CD4-positive, alpha-beta memory T cell (primary cell): Measurements from ENCODE around the gene FAHD2A. TPM values are rescaled to one million over a fixed set of nuclear protein-coding genes. Genes with fewer than 3 reads are reported as not detected.

Source experiments
- CTCF ChIA-PET: fragments of 350-600 bp; sonication (Branson Sonifier 250); formaldehyde crosslinking; loops from one replicate; lab custom pipeline; 2021; ENCODE audit warnings: inconsistent platforms; ENCODE audit not compliant: partially characterized antibody; lab: Charles Lee
- POLR2A ChIA-PET: fragments of 350-600 bp; sonication (Branson Sonifier 250); formaldehyde crosslinking; loops from one replicate; lab custom pipeline; 2021; ENCODE audit not compliant: partially characterized antibody; lab: Charles Lee
- DNase-seq, 5 donors: peaks; one replicate each; pipeline versions ENCODE4 v3.0.0 to v3.0.0-alpha.2; 2020 to 2022; ENCODE audit warnings: mixed read lengths in 1 of 5
- H3K27ac ChIP-seq: one replicate; pipeline ENCODE4 v1.7.0; 2013; ENCODE audit warnings: low read depth, low read length
- H3K27me3 ChIP-seq: 2 replicates; pipeline ENCODE4 v1.7.0; 2013; ENCODE audit warnings: mild to moderate bottlenecking, low read length, moderate library complexity; ENCODE audit not compliant: insufficient read depth
- H3K36me3 ChIP-seq: 2 replicates; pipeline ENCODE4 v1.7.0; 2013; ENCODE audit warnings: mild to moderate bottlenecking, low read length, moderate library complexity; ENCODE audit not compliant: insufficient read depth
- H3K4me1 ChIP-seq: 2 replicates; pipeline ENCODE4 v1.7.0; 2013; ENCODE audit warnings: mild to moderate bottlenecking, low read length, moderate library complexity; ENCODE audit not compliant: insufficient read depth
- H3K4me3 ChIP-seq, 2 donors: one replicate each; pipeline ENCODE4 v1.7.0; 2013; ENCODE audit warnings: low read length in 2 of 2, mild to moderate bottlenecking in 1 of 2
- H3K9me3 ChIP-seq, 2 donors: one replicate each; pipeline ENCODE4 v1.7.0; 2013; ENCODE audit warnings: low read length in 2 of 2, control low read depth in 1 of 2; ENCODE audit not compliant: control insufficient read depth in 1 of 2
- H3K27ac Mint-ChIP-seq, 7 donors: one replicate each; pipeline ENCODE4 v1.8.0; 2020 to 2021; ENCODE audit warnings: mixed read lengths in 7 of 7, mild to moderate bottlenecking in 6 of 7, inconsistent platforms in 3 of 7, moderate library complexity in 3 of 7
- H3K27me3 Mint-ChIP-seq, 2 donors: one replicate each; pipeline ENCODE4 v1.8.0; 2020 to 2021; ENCODE audit warnings: mixed read lengths in 2 of 2
- H3K36me3 Mint-ChIP-seq, 2 donors: one replicate each; pipeline ENCODE4 v1.8.0; 2020 to 2021; ENCODE audit warnings: mixed read lengths in 2 of 2, inconsistent platforms in 1 of 2, mild to moderate bottlenecking in 1 of 2
- H3K4me1 Mint-ChIP-seq, 4 donors: one replicate each; pipeline ENCODE4 v1.8.0; 2020 to 2021; ENCODE audit warnings: mixed read lengths in 4 of 4, mild to moderate bottlenecking in 1 of 4
- H3K4me3 Mint-ChIP-seq, 8 donors: one replicate each; pipeline ENCODE4 v1.8.0; 2020 to 2021; ENCODE audit warnings: mixed read lengths in 8 of 8, mild to moderate bottlenecking in 7 of 8, moderate library complexity in 6 of 8, inconsistent platforms in 3 of 8
- H3K9me3 Mint-ChIP-seq, 8 donors: one replicate each; pipeline ENCODE4 v1.8.0; 2020 to 2021; ENCODE audit warnings: mixed read lengths in 8 of 8, mild to moderate bottlenecking in 5 of 8, inconsistent platforms in 3 of 8, moderate library complexity in 1 of 8
- intact Hi-C: fragments of 100-400 bp; cut with micrococcal nuclease; formaldehyde crosslinking; loops from one replicate; pipeline ENCODE4 v1.15.1; 2023
- polyA plus RNA-seq, 2 donors: library from polyadenylated mRNA; unstranded; fragments of 300-500 nt; fragmentation: Illumina TruSeq; gene quantifications; one replicate each; pipeline ENCODE4 v1.2.3, GENCODE V29; 2021
- total RNA-seq, 2 experiments: library from RNA; stranded (reverse); gene quantifications; one replicate each; pipeline ENCODE4 v1.2.3, GENCODE V29; 2021

FAHD2A gene
- total and polyA plus RNA-seq, 4 experiments from 2014 or later, result 16.7 to 33.9 (median 23.8) TPM

DNA sequence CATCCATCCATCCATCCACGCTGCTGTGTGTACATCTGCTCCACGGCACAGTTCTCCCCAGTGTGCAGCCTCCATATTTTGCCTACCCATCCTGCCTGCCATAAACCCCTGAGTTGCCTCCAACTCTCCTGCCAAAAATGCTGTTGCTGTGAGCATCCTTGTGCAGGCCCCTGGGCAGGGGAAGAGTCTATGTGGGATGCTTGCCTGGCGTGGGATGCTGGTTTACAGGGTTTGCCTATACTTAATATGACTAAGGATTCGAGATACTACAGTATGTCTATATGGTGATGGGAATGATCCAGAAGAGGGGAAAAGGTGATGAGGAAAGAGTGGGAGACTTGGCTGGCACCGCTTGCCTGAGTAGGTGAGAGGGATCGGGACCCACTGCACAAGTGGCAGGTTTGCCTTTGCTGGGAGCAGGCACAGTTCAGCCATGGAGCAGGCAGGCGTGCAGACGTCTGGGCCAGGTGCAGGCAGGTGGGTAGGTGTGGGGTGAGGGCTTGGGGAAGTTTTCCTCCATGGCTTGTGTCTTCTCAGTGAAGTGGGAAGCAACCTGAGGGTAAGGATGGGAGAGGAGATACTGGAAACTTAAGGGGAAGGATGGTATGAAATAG, 30.2 kb upstream of the FAHD2A start:
- no peaks in the 10 kb centered on the region for H3K36me3 ChIP-seq
- no peaks in the 10 kb centered on the region for H3K4me1 ChIP-seq
- no peak overlapping the region for H3K4me3 ChIP-seq
- H3K9me3 Mint-ChIP-seq, result peaks cover 0 to 16% (median 8%) of the 10 kb centered on the region in 8 donors
- no peak for DNase-seq
- no peak overlapping the region for H3K4me3 Mint-ChIP-seq
- H3K36me3 Mint-ChIP-seq, result no peaks in the 10 kb centered on the region
- H3K27me3 Mint-ChIP-seq, result peaks cover 10 to 28% of the 10 kb centered on the region in 2 donors
- ChIA-PET POLR2A (no interaction called here), CTCF (no interaction called here)
- H3K4me1 Mint-ChIP-seq, result peaks cover 0 to 6% (median 1%) of the 10 kb centered on the region in 4 donors
- H3K27ac Mint-ChIP-seq, result peak overlapping the region in 1 of 7 donors; percentile 32
- no peak overlapping the region for H3K27ac ChIP-seq
- intact Hi-C loops, result no loop called here
- H3K27me3 ChIP-seq, result no peaks in the 10 kb centered on the region
- no peaks in the 10 kb centered on the region for H3K9me3 ChIP-seq

DNA sequence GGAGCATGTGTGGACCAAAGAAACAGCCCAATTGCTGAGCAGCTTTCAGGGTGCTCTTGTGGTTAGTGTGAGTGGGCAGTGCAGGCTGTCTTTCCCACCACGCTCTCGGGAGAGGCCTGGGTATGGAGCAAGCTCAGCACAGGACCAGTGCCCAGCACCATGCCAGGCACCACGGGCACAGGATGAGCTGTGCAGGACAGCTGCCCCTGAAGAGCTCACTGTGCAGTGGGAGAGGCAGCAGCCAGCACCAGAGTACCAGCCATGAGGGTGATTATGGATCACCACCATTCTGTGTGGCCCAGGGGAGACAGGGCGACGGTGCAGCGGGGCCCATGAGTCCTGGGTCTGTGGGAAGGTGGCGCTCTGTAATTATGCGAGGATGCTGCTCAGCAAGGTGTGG, 29.7 kb upstream of the FAHD2A start:
- no peaks in the 10 kb centered on the region for H3K9me3 ChIP-seq
- DNase-seq, result no peak
- no peak overlapping the region for H3K4me3 ChIP-seq
- ChIA-PET CTCF (no interaction called here), POLR2A (no interaction called here)
- H3K27me3 ChIP-seq, result no peaks in the 10 kb centered on the region
- H3K36me3 Mint-ChIP-seq, result no peaks in the 10 kb centered on the region
- intact Hi-C loops, result no loop called here
- H3K27ac ChIP-seq, result no peak overlapping the region
- H3K27me3 Mint-ChIP-seq, result peaks cover 10 to 32% of the 10 kb centered on the region in 2 donors
- no peaks in the 10 kb centered on the region for H3K36me3 ChIP-seq
- H3K4me1 ChIP-seq, result no peaks in the 10 kb centered on the region
- peaks cover 0 to 16% (median 8%) of the 10 kb centered on the region in 8 donors for H3K9me3 Mint-ChIP-seq
- H3K4me3 Mint-ChIP-seq, result no peak overlapping the region
- H3K4me1 Mint-ChIP-seq, result peaks cover 0 to 6% (median 1%) of the 10 kb centered on the region in 4 donors
- H3K27ac Mint-ChIP-seq, result no peak overlapping the region

DNA sequence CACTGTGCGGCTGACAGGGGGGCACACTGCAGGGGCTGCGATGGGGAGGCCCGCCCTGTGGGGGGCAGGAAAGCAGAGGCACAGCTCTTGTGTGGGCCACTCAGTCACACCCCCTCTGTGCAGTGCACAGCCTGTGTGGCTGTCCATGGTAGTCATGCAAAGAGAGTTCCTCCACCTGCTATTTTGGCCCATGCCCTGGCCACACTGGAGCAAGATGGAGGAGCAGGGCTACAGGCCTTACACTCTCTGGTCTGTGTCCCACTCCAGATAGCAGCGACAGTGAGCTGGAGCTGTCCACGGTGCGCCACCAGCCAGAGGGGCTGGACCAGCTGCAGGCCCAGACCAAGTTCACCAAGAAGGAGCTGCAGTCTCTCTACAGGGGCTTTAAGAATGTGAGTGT, 28.5 kb upstream of the FAHD2A start:
- ChIA-PET POLR2A (no interaction called here), CTCF (no interaction called here)
- peaks cover 0 to 16% (median 8%) of the 10 kb centered on the region in 8 donors for H3K9me3 Mint-ChIP-seq
- H3K36me3 ChIP-seq, result no peaks in the 10 kb centered on the region
- H3K4me3 ChIP-seq, result no peak overlapping the region
- H3K27ac ChIP-seq, result no peak overlapping the region
- no peak for DNase-seq
- no peak overlapping the region for H3K4me3 Mint-ChIP-seq
- no peaks in the 10 kb centered on the region for H3K36me3 Mint-ChIP-seq
- H3K9me3 ChIP-seq, result no peaks in the 10 kb centered on the region
- no peak overlapping the region for H3K27ac Mint-ChIP-seq
- no peaks in the 10 kb centered on the region for H3K4me1 ChIP-seq
- peaks cover 8 to 27% of the 10 kb centered on the region in 2 donors for H3K27me3 Mint-ChIP-seq
- peaks cover 0 to 6% (median 1%) of the 10 kb centered on the region in 4 donors for H3K4me1 Mint-ChIP-seq
- intact Hi-C loops, result no loop called here
- H3K27me3 ChIP-seq, result no peaks in the 10 kb centered on the region

DNA sequence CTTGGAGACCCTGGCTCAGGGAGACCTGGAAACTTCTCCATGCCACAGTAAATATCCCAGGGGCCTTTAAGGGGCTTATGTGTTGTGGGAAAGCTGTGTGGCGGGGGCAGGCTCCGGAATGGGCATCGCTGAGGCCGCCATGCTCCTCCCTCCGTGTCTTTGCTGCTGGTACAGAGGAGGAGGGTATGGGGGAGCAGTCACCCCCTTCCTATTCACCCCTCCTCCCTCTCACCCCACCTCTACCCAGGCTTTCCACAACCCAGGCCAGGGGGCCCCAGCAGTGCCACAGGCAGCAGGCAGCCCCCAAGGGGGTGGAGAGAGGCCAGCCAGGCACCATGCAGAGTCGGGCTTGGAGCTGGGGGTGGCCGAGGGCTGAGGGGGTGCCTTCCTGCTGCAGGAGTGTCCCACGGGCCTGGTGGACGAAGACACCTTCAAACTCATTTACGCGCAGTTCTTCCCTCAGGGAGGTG, 28.0 kb upstream of the FAHD2A start:
- CTCF ChIA-PET, result no interaction called here

DNA sequence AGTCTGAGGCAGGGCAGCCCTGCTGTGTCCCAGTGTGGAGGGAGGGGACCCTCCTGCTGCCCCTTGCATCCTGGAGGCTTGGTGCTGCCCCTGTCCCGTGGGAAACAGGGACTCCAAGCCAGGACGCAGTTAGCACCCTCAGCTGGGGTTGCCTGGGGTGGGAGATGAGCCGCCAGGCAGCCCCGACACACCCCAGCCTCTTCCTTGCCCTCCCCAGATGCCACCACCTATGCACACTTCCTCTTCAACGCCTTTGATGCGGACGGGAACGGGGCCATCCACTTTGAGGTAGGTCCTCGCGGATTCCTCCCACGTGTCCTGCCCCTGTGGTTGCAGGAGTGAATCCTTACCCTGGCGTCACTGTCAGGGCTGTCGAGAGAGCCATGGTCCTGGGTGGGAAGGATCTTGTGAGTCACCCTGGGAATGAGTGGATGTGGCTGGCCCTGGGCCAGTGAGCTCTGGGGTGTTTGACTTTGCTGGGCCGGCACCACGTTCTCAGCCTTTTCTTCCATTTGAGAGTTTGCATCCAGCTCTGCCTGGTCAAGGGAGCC, 27.5 kb upstream of the FAHD2A start:
- intact Hi-C loops, result no loop called here
- H3K27ac ChIP-seq, result no peak overlapping the region
- Mint-ChIP-seq H3K4me3 (no peak overlapping the region), H3K27me3 (peaks cover 9 to 28% of the 10 kb centered on the region in 2 donors), H3K4me1 (peaks cover 0 to 6% (median 1%) of the 10 kb centered on the region in 4 donors), H3K36me3 (no peaks in the 10 kb centered on the region), H3K9me3 (peaks cover 0 to 15% (median 8%) of the 10 kb centered on the region in 8 donors), H3K27ac (no peak overlapping the region)
- no peak for DNase-seq
- CTCF ChIA-PET, result no interaction called here
- H3K9me3 ChIP-seq, result no peaks in the 10 kb centered on the region
- no peak overlapping the region for H3K4me3 ChIP-seq
- no peaks in the 10 kb centered on the region for H3K36me3 ChIP-seq
- POLR2A ChIA-PET, result no interaction called here
- no peaks in the 10 kb centered on the region for H3K27me3 ChIP-seq
- no peaks in the 10 kb centered on the region for H3K4me1 ChIP-seq

More for the DNA sequence above, 28.0 kb upstream of the FAHD2A start:
- H3K36me3 ChIP-seq, result no peaks in the 10 kb centered on the region
- H3K27ac ChIP-seq, result no peak overlapping the region
- no peak overlapping the region for H3K27ac Mint-ChIP-seq
- no peak for DNase-seq
- H3K9me3 ChIP-seq, result no peaks in the 10 kb centered on the region
- H3K4me3 ChIP-seq, result no peak overlapping the region
- H3K4me3 Mint-ChIP-seq, result no peak overlapping the region
- no peaks in the 10 kb centered on the region for H3K36me3 Mint-ChIP-seq
- intact Hi-C loops, result no loop called here
- H3K4me1 Mint-ChIP-seq, result peaks cover 0 to 6% (median 1%) of the 10 kb centered on the region in 4 donors
- H3K4me1 ChIP-seq, result no peaks in the 10 kb centered on the region
- peaks cover 0 to 16% (median 8%) of the 10 kb centered on the region in 8 donors for H3K9me3 Mint-ChIP-seq
- POLR2A ChIA-PET, result no interaction called here
- no peaks in the 10 kb centered on the region for H3K27me3 ChIP-seq
- H3K27me3 Mint-ChIP-seq, result peaks cover 8 to 28% of the 10 kb centered on the region in 2 donors

DNA sequence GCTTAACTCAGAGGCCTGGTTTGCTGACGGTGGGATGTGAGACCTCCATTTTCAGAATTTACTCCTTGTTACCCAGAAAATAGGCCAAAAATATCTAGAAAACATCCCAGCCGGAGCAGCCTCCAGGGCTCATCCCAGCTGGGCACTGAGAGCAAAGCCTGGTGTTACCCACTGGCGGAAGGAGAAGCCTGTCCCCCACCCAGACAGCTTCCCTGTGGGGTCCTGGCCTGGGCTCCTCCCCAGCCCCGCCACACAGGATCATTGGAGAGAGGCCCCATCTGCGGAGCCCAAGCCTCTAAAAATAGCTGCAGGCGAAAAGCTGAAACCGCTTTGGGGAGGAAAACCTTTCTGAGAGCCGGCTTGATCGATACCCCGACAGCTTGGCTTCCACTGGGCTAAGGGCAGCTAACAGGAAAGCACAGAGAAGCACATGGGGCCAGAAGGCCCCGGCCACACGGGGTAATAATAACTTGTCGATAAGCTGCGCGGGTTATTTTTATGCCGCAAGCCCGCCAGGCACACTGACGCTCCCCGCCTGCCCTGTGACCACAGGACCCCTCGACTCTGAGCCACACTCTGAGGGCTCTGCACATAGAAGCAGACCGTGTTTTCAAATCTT, 26.9 kb upstream of the FAHD2A start:
- intact Hi-C loops, result no loop called here
- POLR2A ChIA-PET, result no interaction called here

More for the DNA sequence above, 26.9 kb upstream of the FAHD2A start:
- H3K27ac ChIP-seq, result no peak overlapping the region
- no peaks in the 10 kb centered on the region for H3K36me3 Mint-ChIP-seq
- peaks cover 0 to 10% (median 5%) of the 10 kb centered on the region in 8 donors for H3K9me3 Mint-ChIP-seq
- no peak overlapping the region for H3K4me3 ChIP-seq
- H3K27ac Mint-ChIP-seq, result no peak overlapping the region
- H3K27me3 Mint-ChIP-seq, result peaks cover 9 to 28% of the 10 kb centered on the region in 2 donors
- no peaks in the 10 kb centered on the region for H3K36me3 ChIP-seq
- H3K4me1 ChIP-seq, result no peaks in the 10 kb centered on the region
- peak overlapping the region in 1 of 8 donors; percentile 32 for H3K4me3 Mint-ChIP-seq
- H3K27me3 ChIP-seq, result no peaks in the 10 kb centered on the region
- H3K9me3 ChIP-seq, result no peaks in the 10 kb centered on the region
- CTCF ChIA-PET, result no interaction called here
- no peak for DNase-seq
- H3K4me1 Mint-ChIP-seq, result peaks cover 0 to 6% (median 1%) of the 10 kb centered on the region in 4 donors
